Measurements from ENCODE around the gene MINAR1.
"Not testable (repeated sequence)": the region's sequence is repeated elsewhere in the genome, so short reads cannot be mapped to it uniquely, and the experiment has no call there.

Gene MINAR1

GRCh38 chr15:79431636-79432344 is at the start of gene MINAR1:
TSS of gene MINAR1 (plus strand) at chr15:79432336. CDS start at chr15:79456148, 23,812 bp downstream.
- no peak for DNase-seq (ENCODE audit: low read depth in 2 of 2)

GRCh38 chr15:79394231-79394630 is 37.9 kb upstream of the MINAR1 start:
- DNase-seq (ENCODE audit: low read depth in 2 of 2): no peak

GRCh38 chr15:79396850-79397249 is 35.3 kb upstream of the MINAR1 start:
- no peak for DNase-seq (ENCODE audit: low read depth in 2 of 2)

GRCh38 chr15:79397269-79397910 is 34.7 kb upstream of the MINAR1 start:
- DNase-seq (ENCODE audit: low read depth in 2 of 2): no peak

GRCh38 chr15:79399606-79400005 is 32.5 kb upstream of the MINAR1 start:
- no peak for DNase-seq (ENCODE audit: low read depth in 2 of 2)

GRCh38 chr15:79400650-79401049 is 31.5 kb upstream of the MINAR1 start:
- DNase-seq (ENCODE audit: low read depth in 2 of 2): no peak

GRCh38 chr15:79401301-79401700 is 30.8 kb upstream of the MINAR1 start:
- DNase-seq (ENCODE audit: low read depth in 2 of 2): no peak

GRCh38 chr15:79402136-79402535 is 30.0 kb upstream of the MINAR1 start:
- DNase-seq (ENCODE audit: low read depth in 2 of 2): no peak

GRCh38 chr15:79403501-79403900 is 28.6 kb upstream of the MINAR1 start:
- DNase-seq (ENCODE audit: low read depth in 2 of 2): no peak

GRCh38 chr15:79406210-79406609 is 25.9 kb upstream of the MINAR1 start:
- DNase-seq (ENCODE audit: low read depth in 2 of 2): no peak

- DNase-seq (ENCODE audit: low read depth in 2 of 2): no peak
These were observed 24.1 kb upstream of the MINAR1 start for GRCh38 chr15:79408041-79408440.

- no peak for DNase-seq (ENCODE audit: low read depth in 2 of 2)
These were observed 21.9 kb upstream of the MINAR1 start for GRCh38 chr15:79410237-79410636.

- no peak for DNase-seq (ENCODE audit: low read depth in 2 of 2)
These were observed 20.1 kb upstream of the MINAR1 start for GRCh38 chr15:79412010-79412409.

- DNase-seq (ENCODE audit: low read depth in 2 of 2): no peak
These were observed 19.7 kb upstream of the MINAR1 start for GRCh38 chr15:79412429-79412828.

GRCh38 chr15:79416876-79417275 is 15.3 kb upstream of the MINAR1 start:
- no peak for DNase-seq (ENCODE audit: low read depth in 2 of 2)

GRCh38 chr15:79418693-79419279 is 13.3 kb upstream of the MINAR1 start:
- DNase-seq (ENCODE audit: low read depth in 2 of 2): no peak

- DNase-seq (ENCODE audit: low read depth in 2 of 2): no peak
These were observed 6.4 kb upstream of the MINAR1 start for GRCh38 chr15:79425591-79426295.

GRCh38 chr15:79426899-79427298 is 5.2 kb upstream of the MINAR1 start:
- DNase-seq (ENCODE audit: low read depth in 2 of 2): not testable (repeated sequence)

GRCh38 chr15:79427781-79428598 is 4.1 kb upstream of the MINAR1 start:
- DNase-seq (ENCODE audit: low read depth in 2 of 2): no peak

- DNase-seq (ENCODE audit: low read depth in 2 of 2): no peak
These were observed 1.1 kb upstream of the MINAR1 start for GRCh38 chr15:79430901-79431635.
